ENCODE results near the gene MRPL58. TPM values are rescaled to one million over a fixed set of nuclear protein-coding genes. Genes with fewer than 3 reads are reported as not detected.
A peak's percentile ranks its signal among the peaks of the same experiment; 100 is the strongest.

The MRPL58 gene
- total RNA-seq, 4 donors from 2014 or later: 97.9 to 141 (median 107) TPM

- H3K4me3 ChIP-seq: peak overlapping the region in 1 of 4 donors; percentile 86
Measured at GRCh38 chr17:75010683-75011400, 1.6 kb upstream of the MRPL58 start.

GRCh38 chr17:75011401-75012095, 922 bp upstream of the MRPL58 start:
- in situ Hi-C loops (cut with MboI; ENCODE audit: low sequenced_read_pairs in 4 of 4) (no loop called here), intact Hi-C loops (cut with DNase I; ENCODE audit: low total_unique reads) (loop anchor here (1.0 to 2.0 kb wide), 3 partner anchors 23 to 38 kb away; no protein-coding TSS in a partner anchor)
- ATAC-seq (peak; percentile 55 to 79), DNase-seq (peak; percentile 37 to 73)
- Histone ChIP-seq H3K4me1 (peaks cover 16 to 22% of the 10 kb centered on the region in 2 donors), H3K4me3 (peak overlapping the region; percentile 82 to 98 (median 88)), H3K9me3 (no peaks in the 10 kb centered on the region), H3K27me3 (no peaks in the 10 kb centered on the region), H3K36me3 (peaks cover 0 to 3% of the 10 kb centered on the region in 2 donors), H3K27ac (peak overlapping the region; percentile 79 to 87 (median 82))
- TF ChIP-seq CTCF (IDR thresholded peaks at IDR 0.05 in 4 of 5, conservative IDR thresholded peaks at IDR 0.05 in 1 of 5): no peak
- no peak for TF ChIP-seq POLR2A (IDR thresholded peaks at IDR 0.05)

More at GRCh38 chr17:75010683-75011400, 1.6 kb upstream of the MRPL58 start:
- DNase-seq (peak in 1 of 2 donors; percentile 44), ATAC-seq (peak in 1 of 2 donors; percentile 22)
- TF ChIP-seq POLR2A (IDR thresholded peaks at IDR 0.05) (no peak), CTCF (IDR thresholded peaks at IDR 0.05 in 4 of 5, conservative IDR thresholded peaks at IDR 0.05 in 1 of 5) (no peak)
- Histone ChIP-seq H3K4me1 (peaks cover 16 to 22% of the 10 kb centered on the region in 2 donors), H3K36me3 (no peaks in the 10 kb centered on the region), H3K9me3 (no peaks in the 10 kb centered on the region), H3K27me3 (no peaks in the 10 kb centered on the region), H3K27ac (peak overlapping the region; percentile 79 to 87 (median 82))
- intact Hi-C loops (cut with DNase I; ENCODE audit: low total_unique reads) (loop anchor here (1.0 to 2.0 kb wide), 2 partner anchors 22 to 50 kb away; no protein-coding TSS in a partner anchor), in situ Hi-C loops (cut with MboI; ENCODE audit: low sequenced_read_pairs in 4 of 4) (no loop called here)

- Histone ChIP-seq H3K9me3 (no peaks in the 10 kb centered on the region), H3K27me3 (no peaks in the 10 kb centered on the region), H3K27ac (peak overlapping the region; percentile 79 to 87 (median 82)), H3K4me3 (peak overlapping the region; percentile 82 to 98 (median 88)), H3K36me3 (peaks cover 0 to 6% of the 10 kb centered on the region in 2 donors), H3K4me1 (peaks cover 16 to 22% of the 10 kb centered on the region in 2 donors)
- ATAC-seq: no peak
- no peak for TF ChIP-seq POLR2A (IDR thresholded peaks at IDR 0.05)
- DNase-seq: no peak
- in situ Hi-C loops (cut with MboI; ENCODE audit: low sequenced_read_pairs in 4 of 4): no loop called here
- intact Hi-C loops (cut with DNase I; ENCODE audit: low total_unique reads): loop anchor here (1.0 kb wide), 2 partner anchors 22 to 39 kb away; no protein-coding TSS in a partner anchor
Measured at GRCh38 chr17:75012096-75012345, 449 bp upstream of the MRPL58 start.

- no peaks in the 10 kb centered on the region for H3K9me3 ChIP-seq
- in situ Hi-C loops (cut with MboI; ENCODE audit: low sequenced_read_pairs in 4 of 4): no loop called here
- H3K4me3 ChIP-seq: peak overlapping the region; percentile 82 to 98 (median 88)
- H3K4me1 ChIP-seq: peaks cover 16 to 22% of the 10 kb centered on the region in 2 donors
- ATAC-seq (no peak), DNase-seq (no peak)
- peaks cover 0 to 6% of the 10 kb centered on the region in 2 donors for H3K36me3 ChIP-seq
- TF ChIP-seq POLR2A (IDR thresholded peaks at IDR 0.05): no peak
- TF ChIP-seq CTCF (IDR thresholded peaks at IDR 0.05 in 4 of 5, conservative IDR thresholded peaks at IDR 0.05 in 1 of 5): no peak
- intact Hi-C loops (cut with DNase I; ENCODE audit: low total_unique reads): no loop called here
- H3K27ac ChIP-seq: peak overlapping the region; percentile 79 to 87 (median 82)
- no peaks in the 10 kb centered on the region for H3K27me3 ChIP-seq
Measured at GRCh38 chr17:75013092-75013559, 656 bp downstream of the MRPL58 start.

GRCh38 chr17:75019146-75019545, 6.7 kb downstream of the MRPL58 start:
- in situ Hi-C loops (cut with MboI; ENCODE audit: low sequenced_read_pairs in 4 of 4): no loop called here
- no peaks in the 10 kb centered on the region for H3K27me3 ChIP-seq
- ATAC-seq: no peak
- no peak for TF ChIP-seq POLR2A (IDR thresholded peaks at IDR 0.05)
- TF ChIP-seq CTCF (IDR thresholded peaks at IDR 0.05 in 4 of 5, conservative IDR thresholded peaks at IDR 0.05 in 1 of 5): no peak
- H3K36me3 ChIP-seq: peaks cover 0 to 47% of the 10 kb centered on the region in 2 donors
- H3K4me3 ChIP-seq: no peak overlapping the region
- DNase-seq: no peak
- intact Hi-C loops (cut with DNase I; ENCODE audit: low total_unique reads): no loop called here
- no peaks in the 10 kb centered on the region for H3K4me1 ChIP-seq
- H3K27ac ChIP-seq: no peak overlapping the region
- H3K9me3 ChIP-seq: no peaks in the 10 kb centered on the region

Data from gastrocnemius medialis (tissue), 4 donors.